ENCODE measurements around the gene NCBP2L.

Gene NCBP2L

DNA sequence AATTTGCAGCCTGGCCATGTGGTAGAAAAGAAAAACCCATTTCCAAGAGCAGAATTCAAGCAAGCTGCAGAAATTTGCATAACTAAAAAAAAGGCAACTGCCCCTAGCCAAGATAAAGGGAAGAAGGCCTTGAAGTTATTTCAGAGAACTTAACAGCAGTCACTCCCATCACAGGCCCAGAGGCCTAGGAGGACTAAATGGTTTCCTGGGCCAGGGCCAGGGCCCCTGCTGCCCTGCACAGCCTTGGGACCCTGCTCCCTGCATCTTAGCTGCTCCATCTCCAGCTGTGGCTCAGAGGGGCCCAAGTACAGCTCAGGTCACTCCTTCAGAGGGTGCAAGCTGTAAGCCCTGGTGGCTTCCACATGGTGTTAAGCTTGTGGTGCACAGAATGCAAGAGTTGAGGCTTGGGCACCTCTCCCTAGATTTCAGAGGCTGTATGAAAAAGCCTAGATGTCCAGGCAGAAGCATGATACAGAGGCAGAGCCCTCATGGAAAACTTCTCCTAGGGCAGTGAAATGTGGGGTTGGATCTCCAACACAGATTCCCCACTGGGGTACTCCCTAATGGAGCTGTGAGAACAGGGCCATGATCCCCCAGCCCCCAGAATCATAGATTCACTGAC, 41.5 kb downstream of the NCBP2L start:
- FAIRE-seq, result no peak

- no peak for FAIRE-seq
Measured at GRCh38 chrX:107823042-107823441, 45.5 kb downstream of the NCBP2L start.

- FAIRE-seq, result no peak
Measured at GRCh38 chrX:107823456-107823855, 45.9 kb downstream of the NCBP2L start.

GRCh38 chrX:107825698-107826237, 48.2 kb downstream of the NCBP2L start, which contains the start of gene MID2:
TSS of gene MID2 (plus strand) at chrX:107825866. CDS start at chrX:107826427, 561 bp downstream.
- FAIRE-seq, result no peak

GRCh38 chrX:107826238-107827029, 48.9 kb downstream of the NCBP2L start:
- FAIRE-seq, result no peak

DNA sequence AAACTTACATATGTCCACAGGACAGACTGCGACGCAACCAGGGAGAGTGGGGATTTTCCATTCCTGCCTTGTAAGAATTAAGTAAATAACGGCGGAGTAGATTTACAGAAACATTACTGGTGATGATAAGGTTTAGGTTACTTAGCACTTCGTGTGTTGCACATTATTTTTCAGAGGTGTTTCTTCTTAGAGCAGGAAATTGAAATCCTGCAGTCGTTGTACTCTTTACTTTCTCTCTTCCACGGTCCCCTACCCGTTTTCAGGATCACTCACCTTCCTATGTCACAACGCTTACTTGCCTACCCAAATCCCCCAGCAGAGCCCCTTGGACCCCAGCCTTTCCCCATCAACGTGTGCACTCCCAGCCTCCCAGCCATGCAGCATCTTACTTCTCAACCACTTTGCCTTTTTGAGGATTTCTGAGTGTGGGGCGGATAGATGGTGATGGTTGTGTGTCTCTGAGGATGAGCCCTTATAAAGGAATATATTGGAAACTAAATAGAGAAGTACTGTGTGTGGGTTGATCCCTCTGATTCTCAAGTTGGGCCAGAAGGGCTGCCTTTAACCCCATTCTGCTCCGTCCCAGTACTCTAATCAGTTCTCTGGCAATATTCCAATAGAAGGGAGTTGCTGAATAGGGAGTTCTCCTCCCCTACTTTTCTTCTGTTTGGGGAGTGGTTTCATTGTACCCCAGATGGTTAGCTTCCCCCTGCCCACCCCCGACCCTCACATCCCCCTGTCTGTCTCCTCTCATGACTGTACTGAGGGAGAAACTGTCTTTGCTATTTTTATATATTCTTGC, 49.7 kb downstream of the NCBP2L start:
- FAIRE-seq, result no peak

- no peak for FAIRE-seq
Measured at GRCh38 chrX:107827852-107828251, 50.3 kb downstream of the NCBP2L start.

- FAIRE-seq, result no peak
Measured at GRCh38 chrX:107829878-107830277, 52.3 kb downstream of the NCBP2L start.

GRCh38 chrX:107831071-107831730, 53.7 kb downstream of the NCBP2L start:
- FAIRE-seq, result no peak

- FAIRE-seq, result no peak
Measured at GRCh38 chrX:107834275-107835201, 57.0 kb downstream of the NCBP2L start.

- no peak for FAIRE-seq
Measured at GRCh38 chrX:107836958-107837357, 59.4 kb downstream of the NCBP2L start.

DNA sequence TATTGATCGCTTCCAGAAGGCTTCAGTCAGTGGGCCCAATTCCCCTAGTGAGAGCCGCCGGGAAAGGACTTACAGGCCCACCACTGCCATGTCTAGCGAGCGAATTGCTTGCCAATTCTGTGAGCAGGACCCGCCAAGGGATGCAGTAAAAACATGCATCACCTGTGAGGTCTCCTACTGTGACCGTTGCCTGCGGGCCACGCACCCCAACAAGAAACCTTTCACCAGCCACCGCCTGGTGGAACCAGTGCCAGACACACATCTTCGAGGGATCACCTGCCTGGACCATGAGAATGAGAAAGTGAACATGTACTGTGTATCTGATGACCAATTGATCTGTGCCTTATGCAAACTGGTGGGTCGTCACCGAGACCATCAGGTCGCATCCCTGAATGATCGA, 63.4 kb downstream of the NCBP2L start:
- no peak for FAIRE-seq

GRCh38 chrX:107842715-107843400, 65.3 kb downstream of the NCBP2L start:
- FAIRE-seq, result no peak
